Naive B cell (primary cell): Measurements from ENCODE around the gene LRRC75A. TPM values are rescaled to one million over a fixed set of nuclear protein-coding genes. Genes with fewer than 3 reads are reported as not detected.
"Not testable (repeated sequence)": the region's sequence is repeated elsewhere in the genome, so short reads cannot be mapped to it uniquely, and the experiment has no call there.

Experiments
- ATAC-seq, 2 donors: fragments of 150-1000 bp; cut with Tn5 transposase; 2 replicates each; pipeline ENCODE4 v1.10.0; 2021; ENCODE audit warnings: low read depth in 2 of 2, mild to moderate bottlenecking in 2 of 2, moderate library complexity in 2 of 2
- DNase-seq: peaks from one replicate; pipeline ENCODE4 v3.0.0; 2022
- H3K27ac Mint-ChIP-seq, 6 donors: one replicate each; pipeline ENCODE4 v1.8.0; 2020 to 2022; ENCODE audit warnings: mild to moderate bottlenecking in 6 of 6, mixed read lengths in 6 of 6, moderate library complexity in 5 of 6, inconsistent platforms in 2 of 6
- H3K27me3 Mint-ChIP-seq, 3 donors: one replicate each; pipeline ENCODE4 v1.8.0; 2021 to 2022; ENCODE audit warnings: mixed read lengths in 3 of 3, mild to moderate bottlenecking in 1 of 3
- H3K36me3 Mint-ChIP-seq, 2 donors: one replicate each; pipeline ENCODE4 v1.8.0; 2020 to 2022; ENCODE audit warnings: mixed read lengths in 2 of 2, inconsistent platforms in 1 of 2, mild to moderate bottlenecking in 1 of 2
- H3K4me1 Mint-ChIP-seq, 3 donors: one replicate each; pipeline ENCODE4 v1.8.0; 2020 to 2022; ENCODE audit warnings: mixed read lengths in 3 of 3, inconsistent platforms in 1 of 3, mild to moderate bottlenecking in 1 of 3, moderate library complexity in 1 of 3
- H3K4me3 Mint-ChIP-seq, 8 donors: one replicate each; pipeline ENCODE4 v1.8.0; 2020 to 2022; ENCODE audit warnings: mild to moderate bottlenecking in 8 of 8, mixed read lengths in 8 of 8, moderate library complexity in 8 of 8, inconsistent platforms in 2 of 8
- H3K9me3 Mint-ChIP-seq, 7 donors: one replicate each; pipeline ENCODE4 v1.8.0; 2020 to 2022; ENCODE audit warnings: mixed read lengths in 7 of 7, mild to moderate bottlenecking in 5 of 7, inconsistent platforms in 2 of 7, moderate library complexity in 1 of 7
- polyA plus RNA-seq, 6 donors: library from polyadenylated mRNA; unstranded; fragments of 300-500 nt; fragmentation: Illumina TruSeq; gene quantifications; one replicate each; pipeline ENCODE4 v1.2.3, GENCODE V29; 2021; ENCODE audit warnings: low read depth in 6 of 6

LRRC75A gene
- polyA plus RNA-seq, 6 donors from 2014 or later: 0.21 to 1.9 (median 1.1) TPM

- ATAC-seq (no peak), DNase-seq (no peak)
- H3K4me1 Mint-ChIP-seq: no peaks in the 10 kb centered on the region
- H3K9me3 Mint-ChIP-seq: no peaks in the 10 kb centered on the region
- no peaks in the 10 kb centered on the region for H3K36me3 Mint-ChIP-seq
- H3K4me3 Mint-ChIP-seq: no peak overlapping the region
- H3K27me3 Mint-ChIP-seq: no peaks in the 10 kb centered on the region
- no peak overlapping the region for H3K27ac Mint-ChIP-seq
These were observed 28.4 kb downstream of the LRRC75A start for GRCh38 chr17:16463358-16464302.

- DNase-seq (no peak), ATAC-seq (no peak)
- peak overlapping the region in 1 of 6 donors; percentile 34 for H3K27ac Mint-ChIP-seq
- H3K27me3 Mint-ChIP-seq: no peaks in the 10 kb centered on the region
- no peaks in the 10 kb centered on the region for H3K36me3 Mint-ChIP-seq
- peak overlapping the region in 2 of 8 donors; percentile 51 to 52 for H3K4me3 Mint-ChIP-seq
- no peaks in the 10 kb centered on the region for H3K9me3 Mint-ChIP-seq
- H3K4me1 Mint-ChIP-seq: no peaks in the 10 kb centered on the region
These were observed 29.7 kb downstream of the LRRC75A start for GRCh38 chr17:16462070-16462864.

DNA sequence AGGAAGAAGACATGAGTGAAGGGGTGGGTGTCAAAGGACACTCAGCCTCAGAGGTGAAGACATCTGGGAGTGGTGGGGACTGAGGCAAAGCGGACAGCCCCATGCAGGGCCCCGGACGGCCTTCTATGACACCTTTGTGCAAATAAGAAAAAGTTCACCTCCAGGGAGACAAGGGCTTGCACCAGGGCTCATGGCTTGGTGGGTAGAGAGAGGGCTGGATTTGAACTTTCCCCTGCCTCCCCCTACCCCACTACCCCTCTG is 30.5 kb downstream of the LRRC75A start:
- Mint-ChIP-seq H3K27me3 (no peaks in the 10 kb centered on the region), H3K27ac (no peak overlapping the region), H3K4me3 (no peak overlapping the region), H3K4me1 (no peaks in the 10 kb centered on the region), H3K9me3 (no peaks in the 10 kb centered on the region), H3K36me3 (no peaks in the 10 kb centered on the region)
- DNase-seq: no peak
- ATAC-seq: no peak

DNA sequence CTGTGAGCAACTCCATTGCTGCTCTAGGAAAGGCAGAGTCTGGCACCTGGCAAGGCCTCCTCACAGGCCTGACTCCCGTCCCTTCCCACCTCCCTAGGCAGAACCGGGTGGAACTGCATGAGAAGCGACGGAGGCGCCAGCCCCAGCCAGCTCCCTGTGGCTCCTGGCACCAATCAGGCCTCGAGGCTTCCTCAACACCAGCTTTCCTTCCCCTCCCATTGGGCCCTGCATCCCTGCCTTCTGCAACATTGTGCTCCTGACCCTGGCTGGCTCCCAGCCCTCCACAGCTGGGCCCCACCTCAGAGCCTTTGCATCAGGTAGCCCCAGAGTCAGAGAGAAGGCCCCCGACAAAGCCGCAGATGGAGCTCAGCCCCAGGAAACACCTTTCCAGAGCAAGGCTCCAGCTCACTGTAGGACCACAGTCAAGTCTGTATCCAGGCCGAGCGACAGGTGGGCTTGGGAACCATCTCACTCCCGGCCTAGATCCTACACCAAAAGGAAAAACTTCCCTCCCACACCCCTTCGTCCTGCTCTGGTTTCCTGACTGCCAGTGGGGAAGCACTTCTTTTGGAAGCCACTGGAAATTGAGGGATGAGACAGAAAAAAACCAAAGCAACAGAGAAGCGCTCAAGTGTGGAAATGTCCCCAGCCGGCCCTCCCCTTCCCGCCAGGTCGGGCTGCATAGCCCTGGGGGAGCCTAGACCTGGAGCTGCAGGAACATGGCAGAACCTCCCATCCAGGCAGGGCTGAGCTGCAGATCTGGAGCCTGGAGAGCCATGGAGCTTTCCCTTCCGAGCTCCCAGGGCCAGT is 31.0 kb downstream of the LRRC75A start:
- H3K9me3 Mint-ChIP-seq: no peaks in the 10 kb centered on the region
- no peak overlapping the region for H3K27ac Mint-ChIP-seq

GRCh38 chr17:16459855-16460550 is 32.0 kb downstream of the LRRC75A start:
- ATAC-seq (no peak), DNase-seq (no peak)
- no peaks in the 10 kb centered on the region for H3K27me3 Mint-ChIP-seq
- H3K36me3 Mint-ChIP-seq: no peaks in the 10 kb centered on the region
- no peak overlapping the region for H3K27ac Mint-ChIP-seq
- no peaks in the 10 kb centered on the region for H3K4me1 Mint-ChIP-seq
- no peak overlapping the region for H3K4me3 Mint-ChIP-seq
- H3K9me3 Mint-ChIP-seq: no peaks in the 10 kb centered on the region

More for the DNA sequence above, 31.0 kb downstream of the LRRC75A start:
- Mint-ChIP-seq H3K4me1 (no peaks in the 10 kb centered on the region), H3K4me3 (no peak overlapping the region), H3K27me3 (no peaks in the 10 kb centered on the region), H3K36me3 (no peaks in the 10 kb centered on the region)
- no peak for DNase-seq
- ATAC-seq: no peak

DNA sequence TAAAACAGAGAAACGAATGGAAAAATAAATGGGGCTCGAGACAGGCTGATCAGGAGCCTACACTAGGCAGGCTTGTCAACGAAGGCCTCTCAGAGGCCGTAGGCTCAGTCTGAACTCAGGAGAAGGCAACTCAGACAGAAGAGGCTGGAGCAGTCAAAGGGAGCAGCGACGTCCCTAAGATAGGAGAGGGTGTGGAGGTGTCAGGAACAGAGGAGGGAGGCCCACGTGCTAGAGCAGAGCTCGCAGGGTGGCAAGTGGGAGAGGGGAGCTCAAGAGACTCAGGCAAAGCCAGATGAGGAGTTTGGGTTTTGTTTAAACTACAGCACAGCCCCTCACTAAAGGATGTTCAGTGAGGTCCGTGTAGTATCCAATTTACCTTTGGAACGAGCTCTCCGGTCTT is 32.7 kb downstream of the LRRC75A start:
- Mint-ChIP-seq H3K36me3 (no peaks in the 10 kb centered on the region), H3K27ac (peak overlapping the region in 4 of 6 donors; percentile 12 to 86 (median 32)), H3K4me3 (no peak overlapping the region), H3K27me3 (no peaks in the 10 kb centered on the region), H3K4me1 (no peaks in the 10 kb centered on the region), H3K9me3 (no peaks in the 10 kb centered on the region)
- DNase-seq: no peak
- no peak for ATAC-seq

GRCh38 chr17:16456742-16457316 is 35.2 kb downstream of the LRRC75A start:
- H3K27me3 Mint-ChIP-seq: no peaks in the 10 kb centered on the region
- no peak overlapping the region for H3K4me3 Mint-ChIP-seq
- peaks cover 5 to 7% (median 5%) of the 10 kb centered on the region in 3 donors for H3K4me1 Mint-ChIP-seq
- ATAC-seq (no peak), DNase-seq (no peak)
- H3K27ac Mint-ChIP-seq: peak overlapping the region in 1 of 6 donors; percentile 79
- no peaks in the 10 kb centered on the region for H3K9me3 Mint-ChIP-seq
- no peaks in the 10 kb centered on the region for H3K36me3 Mint-ChIP-seq

- no peaks in the 10 kb centered on the region for H3K9me3 Mint-ChIP-seq
- H3K4me1 Mint-ChIP-seq: peaks cover 5 to 7% (median 5%) of the 10 kb centered on the region in 3 donors
- DNase-seq: no peak
- no peaks in the 10 kb centered on the region for H3K27me3 Mint-ChIP-seq
- H3K36me3 Mint-ChIP-seq: peaks cover 0 to under 1% of the 10 kb centered on the region in 2 donors
- peak overlapping the region in 1 of 6 donors; percentile 79 for H3K27ac Mint-ChIP-seq
- ATAC-seq: no peak
- no peak overlapping the region for H3K4me3 Mint-ChIP-seq
These were observed 35.8 kb downstream of the LRRC75A start for GRCh38 chr17:16455997-16456741.

DNA sequence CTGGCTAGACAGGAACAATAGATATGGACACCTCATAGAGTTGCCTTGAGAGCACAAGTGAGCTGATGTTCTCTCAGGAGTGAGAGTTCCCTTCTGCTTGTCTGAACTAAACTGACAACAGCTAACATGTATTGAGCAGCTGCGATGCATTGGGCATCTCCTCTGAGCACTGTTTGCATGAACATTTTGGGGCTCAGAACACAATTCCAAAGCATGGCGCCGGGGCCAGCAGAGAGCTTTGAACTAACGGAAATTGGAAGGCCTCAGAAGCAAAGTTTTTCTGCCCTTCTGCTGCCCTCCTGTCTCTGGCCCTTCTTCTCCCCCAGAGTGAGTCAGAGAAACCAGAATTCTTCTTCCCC is 38.5 kb downstream of the LRRC75A start:
- H3K27ac Mint-ChIP-seq: peak overlapping the region in 2 of 6 donors; percentile 47 to 92
- peaks cover 11 to 21% (median 18%) of the 10 kb centered on the region in 3 donors for H3K4me1 Mint-ChIP-seq
- H3K27me3 Mint-ChIP-seq: no peaks in the 10 kb centered on the region
- peaks cover 0 to 9% of the 10 kb centered on the region in 2 donors for H3K36me3 Mint-ChIP-seq
- peak overlapping the region in 1 of 8 donors; percentile 37 for H3K4me3 Mint-ChIP-seq
- ATAC-seq (peak in 1 of 2 donors; percentile 3), DNase-seq (no peak)
- no peaks in the 10 kb centered on the region for H3K9me3 Mint-ChIP-seq

DNA sequence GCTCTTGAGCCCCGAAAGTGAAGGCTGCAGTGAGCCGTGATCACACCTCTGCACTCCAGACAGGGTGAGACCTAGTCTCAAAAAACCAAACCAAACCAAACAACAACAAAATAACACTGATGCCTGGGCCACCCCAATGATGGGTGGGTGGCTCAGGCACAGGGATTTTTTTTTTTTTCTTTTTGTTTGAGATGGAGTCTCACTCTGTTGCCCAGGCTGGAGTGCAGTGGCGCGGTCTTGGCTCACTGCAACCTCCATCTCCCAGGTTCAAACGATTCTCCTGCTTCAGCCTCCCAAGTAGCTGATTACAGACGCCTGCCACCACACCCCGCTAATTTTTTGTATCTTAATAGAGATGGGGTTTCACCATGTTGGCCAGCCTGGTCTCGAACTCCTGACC is 39.7 kb downstream of the LRRC75A start:
- peaks cover 11 to 21% (median 21%) of the 10 kb centered on the region in 3 donors for H3K4me1 Mint-ChIP-seq
- not testable (repeated sequence) for H3K9me3 Mint-ChIP-seq, H3K27me3 Mint-ChIP-seq, DNase-seq, H3K4me3 Mint-ChIP-seq, ATAC-seq, H3K27ac Mint-ChIP-seq, H3K36me3 Mint-ChIP-seq

DNA sequence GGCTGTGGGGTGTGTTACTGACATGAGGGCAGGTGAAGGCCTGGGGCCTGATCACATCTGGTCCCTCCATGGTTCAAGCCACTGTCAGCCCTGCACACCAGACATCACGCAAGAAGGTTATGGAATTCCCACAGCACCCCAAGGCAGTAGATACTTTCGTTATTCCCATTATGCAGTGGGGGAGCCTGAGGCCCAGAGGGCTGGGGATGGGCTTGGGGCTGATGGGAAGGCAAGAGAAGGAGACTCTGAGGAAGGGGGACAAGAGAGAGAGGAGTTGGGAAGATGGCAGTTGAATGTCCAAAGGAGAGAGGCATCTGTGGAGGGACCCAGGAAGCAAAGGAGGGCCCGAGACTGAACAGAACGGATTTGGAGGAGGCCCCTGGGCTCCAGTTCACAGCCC is 42.0 kb downstream of the LRRC75A start:
- no peaks in the 10 kb centered on the region for H3K27me3 Mint-ChIP-seq
- H3K36me3 Mint-ChIP-seq: peaks cover 0 to 15% of the 10 kb centered on the region in 2 donors
- no peak for DNase-seq
- H3K4me1 Mint-ChIP-seq: peaks cover 11 to 21% (median 21%) of the 10 kb centered on the region in 3 donors
- peak overlapping the region in 2 of 6 donors; percentile 42 to 54 for H3K27ac Mint-ChIP-seq
- no peak overlapping the region for H3K4me3 Mint-ChIP-seq
- H3K9me3 Mint-ChIP-seq: no peaks in the 10 kb centered on the region
- ATAC-seq: no peak

- peaks cover 0 to 15% of the 10 kb centered on the region in 2 donors for H3K36me3 Mint-ChIP-seq
These were observed 42.8 kb downstream of the LRRC75A start for GRCh38 chr17:16449121-16449570.

More at GRCh38 chr17:16449121-16449570, 42.8 kb downstream of the LRRC75A start:
- Mint-ChIP-seq H3K27ac (no peak overlapping the region), H3K4me1 (peaks cover 12 to 24% (median 21%) of the 10 kb centered on the region in 3 donors), H3K9me3 (no peaks in the 10 kb centered on the region), H3K4me3 (no peak overlapping the region), H3K27me3 (no peaks in the 10 kb centered on the region)
- DNase-seq: no peak
- no peak for ATAC-seq
